Mucosa of descending colon (tissue), 3 donors: Measurements from ENCODE around the gene KANK2. TPM values are rescaled to one million over a fixed set of nuclear protein-coding genes. Genes with fewer than 3 reads are reported as not detected.
"Not testable (repeated sequence)": the region's sequence is repeated elsewhere in the genome, so short reads cannot be mapped to it uniquely, and the experiment has no call there.

Experiments
- ATAC-seq: fragments of 200-7000 bp; cut with Tn5 transposase; one replicate; pipeline ENCODE4 v1.9.1; 2020; ENCODE audit warnings: mild to moderate bottlenecking, moderate library complexity
- DNase-seq, 3 donors: peaks; one replicate each; pipeline ENCODE4 v3.0.0-alpha.2; 2020
- H3K36me3 ChIP-seq: fragments of 200-600 bp; one replicate; pipeline ENCODE4 v1.8.0; 2021; ENCODE audit warnings: low read depth, mild to moderate bottlenecking
- H3K4me1 ChIP-seq: fragments of 200-600 bp; one replicate; pipeline ENCODE4 v1.8.0; 2021; ENCODE audit warnings: low read depth, mild to moderate bottlenecking
- H3K4me3 ChIP-seq: fragments of 200-600 bp; one replicate; pipeline ENCODE4 v1.8.0; 2021; ENCODE audit warnings: mild to moderate bottlenecking
- H3K9me3 ChIP-seq: fragments of 200-600 bp; one replicate; pipeline ENCODE4 v1.8.0; 2021; ENCODE audit warnings: mild to moderate bottlenecking
- CTCF ChIP-seq: fragments of 200-600 bp; IDR thresholded peaks from one replicate; pipeline ENCODE4 v1.8.0; 2022; ENCODE audit warnings: antibody characterized with exemption, mild to moderate bottlenecking
- intact Hi-C, 2 donors: fragments of 100-400 bp; cut with DNase I in 1 of 2; cut with micrococcal nuclease in 1 of 2; formaldehyde crosslinking; loops; one replicate each; pipeline versions ENCODE4 v1.11.0 to v1.11.1; 2022; cut with DNase I, micrococcal nuclease
- total RNA-seq, 3 donors: library from RNA; stranded (reverse); fragmentation: NEBNext Ultra II Directional in 2 of 3; extraction: Animal tissue kit (Norgen Biotek cat#: 25700) in 2 of 3; gene quantifications; one replicate each; pipeline versions ENCODE4 v1.2.1 to v1.2.4, GENCODE V29; 2021 to 2023
- donor health status: DM: no; HTN: no; CAD: no; lungs with moderate emphysema.
- donor health status: DM: no; HTN: no; CAD: no.
- donor health status: DM: no; HTN: yes; CAD: no.

KANK2 gene
- total RNA-seq, 3 donors from 2014 or later: 28.0 to 562 (median 77.5) TPM

DNA sequence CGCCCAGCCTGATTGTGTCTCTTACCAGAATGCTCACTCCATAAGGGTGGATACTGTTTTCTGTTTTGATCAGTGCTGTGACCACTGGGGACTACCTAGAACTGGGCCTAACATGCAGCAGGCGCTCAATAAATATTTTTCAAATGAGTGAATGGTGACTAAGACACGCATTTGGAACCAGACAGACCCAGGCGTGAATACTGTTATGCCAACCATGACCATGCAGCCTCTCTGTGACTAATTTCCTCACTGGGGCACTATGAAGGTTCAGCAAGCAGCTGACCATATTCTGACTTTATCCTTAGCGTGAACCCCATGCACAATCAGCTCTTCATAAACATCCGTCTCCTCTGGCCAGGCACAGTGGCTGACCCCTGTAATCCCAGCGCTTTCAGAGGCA is 28.8 kb downstream of the KANK2 start:
- no peak for TF ChIP-seq CTCF
- no peaks in the 10 kb centered on the region for H3K9me3 ChIP-seq
- intact Hi-C loops: no loop called here
- no peak overlapping the region for H3K4me3 ChIP-seq
- H3K36me3 ChIP-seq: no peaks in the 10 kb centered on the region
- ATAC-seq (no peak), DNase-seq (no peak)
- peaks cover 3% of the 10 kb centered on the region for H3K4me1 ChIP-seq

- intact Hi-C loops: no loop called here
- H3K4me3 ChIP-seq: no peak overlapping the region
- DNase-seq (peak in 1 of 3 donors; percentile 64), ATAC-seq (peak; percentile 42)
- H3K9me3 ChIP-seq: no peaks in the 10 kb centered on the region
- H3K36me3 ChIP-seq: no peaks in the 10 kb centered on the region
- peaks cover 3% of the 10 kb centered on the region for H3K4me1 ChIP-seq
- TF ChIP-seq CTCF: no peak
Observed at GRCh38 chr19:11166281-11167142, 30.8 kb downstream of the KANK2 start.

DNA sequence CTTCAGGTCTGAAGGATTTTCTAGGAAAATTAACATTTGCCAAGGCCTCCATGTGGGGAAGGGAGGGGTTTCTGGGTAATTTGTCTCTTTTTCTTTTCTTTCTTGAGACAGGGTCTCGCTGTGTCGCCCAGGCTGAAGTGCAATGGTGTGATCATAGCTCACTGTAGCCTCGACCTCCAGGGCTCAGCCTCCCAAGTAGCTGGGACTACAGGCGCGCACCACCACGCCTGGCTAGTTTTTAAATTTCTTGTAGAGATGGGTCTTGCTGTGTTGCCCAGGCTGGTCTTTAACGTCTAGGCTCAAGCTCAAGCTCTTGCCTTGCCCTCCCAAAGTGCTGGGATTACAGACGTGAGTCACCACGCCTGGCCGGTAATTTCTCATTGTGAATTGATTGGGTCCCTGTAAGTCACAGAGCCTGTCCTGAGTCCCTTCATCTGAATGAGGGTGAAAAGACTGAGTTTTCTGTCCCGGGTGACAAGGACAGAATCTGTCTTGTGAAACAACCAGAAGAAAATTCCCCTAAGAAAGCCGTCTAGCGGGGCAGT is 31.8 kb downstream of the KANK2 start:
- H3K4me3 ChIP-seq: no peak overlapping the region
- no peaks in the 10 kb centered on the region for H3K9me3 ChIP-seq
- intact Hi-C loops: no loop called here
- H3K4me1 ChIP-seq: peaks cover 3% of the 10 kb centered on the region
- TF ChIP-seq CTCF: no peak
- DNase-seq (no peak), ATAC-seq (no peak)
- no peaks in the 10 kb centered on the region for H3K36me3 ChIP-seq

GRCh38 chr19:11164879-11165406 is 32.4 kb downstream of the KANK2 start:
- TF ChIP-seq CTCF: no peak
- H3K4me1 ChIP-seq: peaks cover 3% of the 10 kb centered on the region
- intact Hi-C loops: no loop called here

GRCh38 chr19:11164296-11164695 is 33.0 kb downstream of the KANK2 start:
- Histone ChIP-seq H3K36me3 (no peaks in the 10 kb centered on the region), H3K4me3 (no peak overlapping the region), H3K4me1 (peaks cover 3% of the 10 kb centered on the region), H3K9me3 (no peaks in the 10 kb centered on the region)
- ATAC-seq: no peak
- DNase-seq: no peak
- intact Hi-C loops: no loop called here
- TF ChIP-seq CTCF: no peak

More at GRCh38 chr19:11164879-11165406, 32.4 kb downstream of the KANK2 start:
- H3K9me3 ChIP-seq: no peaks in the 10 kb centered on the region
- H3K36me3 ChIP-seq: no peaks in the 10 kb centered on the region
- peak; percentile 64 for ATAC-seq
- no peak overlapping the region for H3K4me3 ChIP-seq
- DNase-seq: peak; percentile 57 to 71 (median 64)

GRCh38 chr19:11160440-11160768 is 36.9 kb downstream of the KANK2 start:
- DNase-seq, H3K4me1 ChIP-seq, H3K9me3 ChIP-seq, H3K36me3 ChIP-seq, ATAC-seq, intact Hi-C loops, H3K4me3 ChIP-seq: not testable (repeated sequence)
